Trophoblast cell (in vitro differentiated cells and primary cell): ENCODE measurements around the gene FXYD6.

ENCODE experiments used
- DNase-seq, 2 donors: peaks; one replicate each; pipeline ENCODE4 v3.0.0-alpha.2; 2016
- H2AFZ ChIP-seq: 2 replicates; pipeline ENCODE4 v1.6.1; 2013; ENCODE audit warnings: low read length, moderate library complexity, mild to moderate bottlenecking; ENCODE audit not compliant: insufficient read depth, poor library complexity
- H2AK5ac ChIP-seq: 2 replicates; pipeline ENCODE4 v1.6.1; 2013; ENCODE audit warnings: mild to moderate bottlenecking, low read length
- H2BK120ac ChIP-seq: 2 replicates; pipeline ENCODE4 v1.6.1; 2013; ENCODE audit warnings: low read length, mild to moderate bottlenecking, moderate library complexity; ENCODE audit not compliant: insufficient read depth, poor library complexity
- H2BK12ac ChIP-seq: 2 replicates; pipeline ENCODE4 v1.6.1; 2013; ENCODE audit warnings: mild to moderate bottlenecking, low read length, moderate library complexity
- H2BK5ac ChIP-seq: 2 replicates; pipeline ENCODE4 v1.6.1; 2013; ENCODE audit warnings: low read length, low read depth, moderate library complexity, mild to moderate bottlenecking; ENCODE audit not compliant: poor library complexity
- H3K14ac ChIP-seq: 2 replicates; pipeline ENCODE4 v1.6.1; 2013; ENCODE audit warnings: mild to moderate bottlenecking, low read length
- H3K18ac ChIP-seq: 2 replicates; pipeline ENCODE4 v1.6.1; 2013; ENCODE audit warnings: mild to moderate bottlenecking, low read length
- H3K23ac ChIP-seq: 2 replicates; pipeline ENCODE4 v1.6.1; 2013; ENCODE audit warnings: low read length
- H3K27ac ChIP-seq: 2 replicates; pipeline ENCODE4 v1.5.1; 2013; ENCODE audit warnings: low read depth, mild to moderate bottlenecking, inconsistent platforms, low read length, moderate library complexity
- H3K27me3 ChIP-seq: 2 replicates; pipeline ENCODE4 v1.6.1; 2013; ENCODE audit warnings: inconsistent platforms, mild to moderate bottlenecking, low read length, moderate library complexity; ENCODE audit not compliant: insufficient read depth
- H3K36me3 ChIP-seq, 2 experiments: 1 replicate in 1 of 2; 2 replicates in 1 of 2; pipeline ENCODE4 v1.6.1; 2013; ENCODE audit warnings: low read length in 2 of 2, mild to moderate bottlenecking in 2 of 2, moderate library complexity in 1 of 2; ENCODE audit not compliant: insufficient read depth in 2 of 2, control insufficient read depth in 1 of 2
- H3K4ac ChIP-seq: 2 replicates; pipeline ENCODE4 v1.6.1; 2013; ENCODE audit warnings: low read depth, mild to moderate bottlenecking, low read length, moderate library complexity
- H3K4me1 ChIP-seq, 2 experiments: 1 replicate in 1 of 2; 2 replicates in 1 of 2; pipeline ENCODE4 v1.6.1; 2013; ENCODE audit warnings: low read length in 2 of 2, mild to moderate bottlenecking in 2 of 2, moderate library complexity in 1 of 2; ENCODE audit not compliant: insufficient read depth in 2 of 2, control insufficient read depth in 1 of 2
- H3K4me2 ChIP-seq: 2 replicates; pipeline ENCODE4 v1.6.1; 2013; ENCODE audit warnings: inconsistent platforms, mild to moderate bottlenecking, low read length, moderate library complexity
- H3K4me3 ChIP-seq: 2 replicates; pipeline ENCODE4 v1.5.1; 2013; ENCODE audit warnings: mild to moderate bottlenecking, low read depth, low read length, inconsistent platforms
- H3K79me1 ChIP-seq: one replicate; pipeline ENCODE4 v1.6.1; 2013; ENCODE audit warnings: low read length
- H3K79me2 ChIP-seq: 2 replicates; pipeline ENCODE4 v1.6.1; 2013; ENCODE audit warnings: low read length, mild to moderate bottlenecking; ENCODE audit not compliant: control insufficient read depth, insufficient read depth, poor library complexity
- H3K9ac ChIP-seq: 2 replicates; pipeline ENCODE4 v1.6.1; 2013; ENCODE audit warnings: mild to moderate bottlenecking, low read length
- H3K9me3 ChIP-seq: 2 replicates; pipeline ENCODE4 v1.6.1; 2013; ENCODE audit warnings: low read depth, mild to moderate bottlenecking, control low read depth, inconsistent platforms, low read length; ENCODE audit not compliant: insufficient read depth
- H4K12ac ChIP-seq: 2 replicates; pipeline ENCODE4 v1.6.1; 2013; ENCODE audit warnings: low read depth, mild to moderate bottlenecking, low read length, moderate library complexity
- H4K8ac ChIP-seq: 2 replicates; pipeline ENCODE4 v1.6.1; 2013; ENCODE audit warnings: low read depth, mild to moderate bottlenecking, low read length, moderate library complexity
- H4K91ac ChIP-seq: one replicate; pipeline ENCODE4 v1.6.1; 2013; ENCODE audit warnings: low read depth, mild to moderate bottlenecking, low read length, moderate library complexity
- WGBS: extraction: QIAGEN DNeasy Blood & Tissue Kit; methylation state at CpG from one replicate; pipeline ENCODE4 v1.1.7; 2013; ENCODE audit warnings: missing lambda C conversion rate; ENCODE audit not compliant: insufficient read length, insufficient coverage; ENCODE audit errors: extremely low coverage; 5-methylcytosine and 5-hydroxymethylcytosine counted together

Gene FXYD6

DNA sequence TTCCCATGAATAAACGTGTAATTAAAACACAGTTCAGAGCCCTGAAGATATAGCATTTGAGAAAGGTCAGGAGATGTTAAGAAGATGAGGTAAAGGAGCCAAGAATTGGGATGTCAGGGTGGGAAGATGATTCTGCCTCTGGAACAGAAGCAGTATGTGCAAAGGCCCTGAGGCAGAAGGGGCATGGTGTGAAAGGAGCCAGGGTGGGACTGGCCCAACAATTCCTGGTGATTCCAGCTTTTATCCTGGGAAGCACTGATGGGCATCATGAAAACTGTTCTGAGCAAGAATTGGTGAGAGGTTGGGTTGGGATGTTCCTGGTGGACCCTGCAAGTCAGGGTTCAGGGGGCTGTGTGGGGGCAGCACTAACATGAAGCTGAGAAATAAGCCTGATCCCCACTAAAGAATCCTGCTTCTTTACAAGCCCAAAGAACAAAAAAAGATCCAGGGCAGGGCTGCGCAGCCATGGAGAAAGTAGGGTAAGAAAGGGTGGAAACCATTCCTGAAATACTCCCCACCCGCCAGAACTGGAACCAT is 2.5 kb upstream of the FXYD6 start:
- Histone ChIP-seq H3K14ac (no peak overlapping the region), H3K4me1 (peaks cover 5 to 8% of the 10 kb centered on the region in 2 experiments), H4K12ac (no peak overlapping the region), H3K4me3 (no peak overlapping the region), H2AK5ac (no peak overlapping the region), H3K23ac (no peak overlapping the region), H3K79me2 (no peaks in the 10 kb centered on the region), H2BK120ac (no peak overlapping the region), H3K9me3 (peaks cover 2% of the 10 kb centered on the region), H2BK5ac (no peak overlapping the region), H4K91ac (no peak overlapping the region), H2AFZ (no peak overlapping the region), H3K79me1 (no peaks in the 10 kb centered on the region), H3K36me3 (no peaks in the 10 kb centered on the region), H3K4me2 (no peak overlapping the region), H3K18ac (no peak overlapping the region), H3K27me3 (peaks cover 38% of the 10 kb centered on the region), H3K27ac (no peak overlapping the region), H3K9ac (no peak overlapping the region), H3K4ac (no peak overlapping the region), H2BK12ac (no peak overlapping the region), H4K8ac (no peak overlapping the region)
- no peak for DNase-seq
- WGBS: no CpG with 5 or more reads among the region's 3 CpGs

DNA sequence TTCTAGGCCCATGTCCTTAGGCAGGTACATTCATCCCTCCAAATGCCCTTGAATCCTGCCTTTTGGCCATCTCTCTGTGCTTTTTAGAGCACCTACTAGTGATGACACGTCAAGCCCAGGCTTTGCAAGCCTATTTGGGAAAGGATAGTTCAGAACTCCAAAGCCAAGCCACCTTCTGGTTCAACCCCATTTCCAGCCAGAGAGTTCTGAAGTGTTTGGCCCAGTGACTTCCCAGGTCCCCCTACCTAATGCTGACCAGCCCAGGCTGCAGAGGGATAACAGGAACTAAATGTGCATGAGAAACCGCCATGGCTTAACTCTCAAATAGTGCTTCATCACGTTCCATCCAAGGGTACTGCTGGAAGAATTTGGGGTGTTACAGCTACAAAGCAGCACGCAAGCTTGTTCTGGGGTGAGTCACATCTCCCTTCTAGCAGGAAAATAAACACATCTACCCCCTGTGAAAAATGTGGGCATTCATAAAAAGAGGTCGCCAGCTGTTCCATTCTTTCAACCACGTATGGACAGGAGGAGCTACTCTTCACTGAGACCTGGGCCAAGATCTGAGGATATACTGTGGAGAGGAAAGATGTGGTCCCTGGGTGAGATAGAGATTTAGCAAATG is 2.0 kb upstream of the FXYD6 start:
- no CpG with 5 or more reads among the region's 6 CpGs for WGBS
- Histone ChIP-seq H3K4me3 (no peak overlapping the region), H3K9me3 (peaks cover 2% of the 10 kb centered on the region), H4K12ac (no peak overlapping the region), H3K4me2 (no peak overlapping the region), H4K8ac (no peak overlapping the region), H3K9ac (no peak overlapping the region), H3K79me2 (no peaks in the 10 kb centered on the region), H3K27ac (no peak overlapping the region), H3K18ac (no peak overlapping the region), H3K14ac (no peak overlapping the region), H2AFZ (no peak overlapping the region), H3K79me1 (no peaks in the 10 kb centered on the region), H2BK5ac (no peak overlapping the region), H2AK5ac (no peak overlapping the region), H3K27me3 (peaks cover 42% of the 10 kb centered on the region), H4K91ac (no peak overlapping the region), H3K36me3 (no peaks in the 10 kb centered on the region), H2BK120ac (no peak overlapping the region), H3K4me1 (peaks cover 5 to 8% of the 10 kb centered on the region in 2 experiments), H2BK12ac (no peak overlapping the region), H3K23ac (no peak overlapping the region), H3K4ac (no peak overlapping the region)
- no peak for DNase-seq

DNA sequence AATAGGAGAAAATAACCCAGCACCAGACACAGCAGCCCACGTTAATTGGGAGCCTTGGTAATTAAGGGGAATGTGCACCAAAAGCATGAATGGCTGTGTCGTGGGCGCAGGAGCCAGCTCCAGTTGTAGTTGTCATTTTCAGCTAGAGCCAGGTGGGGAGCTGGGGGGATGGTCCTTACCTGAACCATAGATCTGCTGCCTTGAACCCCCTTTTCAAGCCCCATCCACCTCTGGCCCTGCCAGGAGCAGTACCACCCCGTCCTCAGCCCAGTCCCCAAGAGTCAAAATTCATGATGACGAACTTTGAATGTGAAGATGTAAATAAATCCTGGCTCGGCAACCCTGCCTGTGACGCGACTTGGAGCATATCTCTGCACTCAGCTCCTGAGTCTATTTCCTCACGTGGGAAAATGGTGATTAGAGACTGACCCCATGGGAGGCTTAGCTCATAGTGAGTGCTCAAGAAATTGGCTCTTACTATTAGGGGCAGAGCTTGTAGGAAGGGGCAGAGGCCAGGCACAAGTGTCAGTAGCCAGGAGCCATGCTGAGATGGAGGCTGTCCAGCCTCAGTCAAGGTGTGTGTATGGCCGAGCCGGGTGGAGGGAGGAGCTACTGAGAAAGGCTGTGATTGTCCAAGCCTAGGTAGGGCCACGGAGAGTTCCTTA is 794 bp upstream of the FXYD6 start:
- no peaks in the 10 kb centered on the region for H3K79me2 ChIP-seq
- WGBS: no CpG with 5 or more reads among the region's 12 CpGs
- no peak overlapping the region for H2BK120ac ChIP-seq
- H3K18ac ChIP-seq: no peak overlapping the region
- H3K14ac ChIP-seq: no peak overlapping the region
- peak overlapping the region; percentile 57 for H3K4me2 ChIP-seq
- no peak overlapping the region for H2AK5ac ChIP-seq
- H3K4me1 ChIP-seq: peaks cover 5 to 8% of the 10 kb centered on the region in 2 experiments
- no peaks in the 10 kb centered on the region for H3K36me3 ChIP-seq
- no peaks in the 10 kb centered on the region for H3K79me1 ChIP-seq
- no peak overlapping the region for H2BK5ac ChIP-seq
- H2BK12ac ChIP-seq: no peak overlapping the region
- H2AFZ ChIP-seq: no peak overlapping the region
- no peak overlapping the region for H3K4me3 ChIP-seq
- no peak overlapping the region for H3K4ac ChIP-seq
- H4K12ac ChIP-seq: no peak overlapping the region
- no peak for DNase-seq
- peaks cover 42% of the 10 kb centered on the region for H3K27me3 ChIP-seq
- H4K91ac ChIP-seq: no peak overlapping the region
- H3K9me3 ChIP-seq: peaks cover 2% of the 10 kb centered on the region
- no peak overlapping the region for H4K8ac ChIP-seq
- no peak overlapping the region for H3K27ac ChIP-seq
- no peak overlapping the region for H3K9ac ChIP-seq
- no peak overlapping the region for H3K23ac ChIP-seq

DNA sequence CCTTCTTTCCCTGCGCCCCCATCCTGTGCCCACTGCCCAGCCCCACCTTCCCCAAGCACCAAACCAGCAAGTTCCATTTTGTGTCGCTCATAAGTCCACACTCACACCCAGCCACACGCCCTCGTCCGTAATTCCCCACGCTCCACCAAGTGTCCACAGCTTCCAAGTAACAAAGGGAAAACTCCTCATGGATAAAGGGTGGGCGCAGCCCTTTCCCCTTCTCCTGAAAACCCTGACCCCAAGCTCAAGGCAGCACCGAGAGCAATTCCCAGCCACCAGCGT is 458 bp downstream of the FXYD6 start:
- H4K8ac ChIP-seq: no peak overlapping the region
- H3K4ac ChIP-seq: no peak overlapping the region
- H3K23ac ChIP-seq: no peak overlapping the region
- H3K27ac ChIP-seq: no peak overlapping the region
- no peak overlapping the region for H2BK120ac ChIP-seq
- peaks cover 42% of the 10 kb centered on the region for H3K27me3 ChIP-seq
- H3K36me3 ChIP-seq: no peaks in the 10 kb centered on the region
- no peaks in the 10 kb centered on the region for H3K79me2 ChIP-seq
- H2AFZ ChIP-seq: no peak overlapping the region
- no peak overlapping the region for H2BK12ac ChIP-seq
- H3K9me3 ChIP-seq: peaks cover 2% of the 10 kb centered on the region
- H3K4me3 ChIP-seq: peak overlapping the region; percentile 59
- no CpG with 5 or more reads among the region's 9 CpGs for WGBS
- H2AK5ac ChIP-seq: no peak overlapping the region
- H4K91ac ChIP-seq: no peak overlapping the region
- no peak overlapping the region for H3K14ac ChIP-seq
- no peaks in the 10 kb centered on the region for H3K79me1 ChIP-seq
- H2BK5ac ChIP-seq: no peak overlapping the region
- no peak overlapping the region for H3K18ac ChIP-seq
- no peak overlapping the region for H4K12ac ChIP-seq
- no peak overlapping the region for H3K9ac ChIP-seq
- DNase-seq: no peak
- H3K4me1 ChIP-seq: peaks cover 5 to 8% of the 10 kb centered on the region in 2 experiments
- H3K4me2 ChIP-seq: peak overlapping the region; percentile 68
